ENCODE results near the gene NKD1. TPM values are rescaled to one million over a fixed set of nuclear protein-coding genes. Genes with fewer than 3 reads are reported as not detected.

Gene NKD1
- total RNA-seq, 6 donors from 2014 or later: 9.9 to 59.7 (median 21.4) TPM

DNA sequence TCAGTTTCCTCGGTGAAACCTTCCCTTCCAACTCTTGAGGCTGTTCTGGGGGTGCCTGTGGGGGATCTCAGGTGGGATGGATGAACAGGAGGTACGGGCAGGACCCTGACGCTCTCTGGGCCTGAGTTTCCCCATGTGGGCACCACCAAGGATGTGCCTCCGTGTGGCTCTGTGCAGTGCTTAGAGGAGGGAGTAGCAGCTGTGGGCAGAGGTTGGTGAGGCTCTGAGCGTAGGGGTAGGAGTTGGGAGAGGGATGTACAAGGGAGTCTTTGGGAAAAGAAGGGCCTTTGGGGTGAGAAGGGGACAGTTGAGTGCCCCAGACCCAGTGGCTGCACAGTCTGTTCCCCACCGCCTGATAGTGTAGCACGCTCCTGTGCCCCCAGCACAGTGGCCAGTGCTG, 73.8 kb downstream of the NKD1 start:
- 90 to 94% methylated on average over 7 of the region's 7 CpGs for WGBS, 2 donors
- no peak for DNase-seq
- H3K9me3 ChIP-seq: no peaks in the 10 kb centered on the region
- no peaks in the 10 kb centered on the region for H3K27me3 ChIP-seq
- no peak overlapping the region for H3K4me3 ChIP-seq
- no peak for ATAC-seq (ENCODE audit: low FRiP score in 2 of 2)
- TF ChIP-seq POLR2A (IDR thresholded peaks at IDR 0.05): no peak
- TF ChIP-seq, protein P1, sequence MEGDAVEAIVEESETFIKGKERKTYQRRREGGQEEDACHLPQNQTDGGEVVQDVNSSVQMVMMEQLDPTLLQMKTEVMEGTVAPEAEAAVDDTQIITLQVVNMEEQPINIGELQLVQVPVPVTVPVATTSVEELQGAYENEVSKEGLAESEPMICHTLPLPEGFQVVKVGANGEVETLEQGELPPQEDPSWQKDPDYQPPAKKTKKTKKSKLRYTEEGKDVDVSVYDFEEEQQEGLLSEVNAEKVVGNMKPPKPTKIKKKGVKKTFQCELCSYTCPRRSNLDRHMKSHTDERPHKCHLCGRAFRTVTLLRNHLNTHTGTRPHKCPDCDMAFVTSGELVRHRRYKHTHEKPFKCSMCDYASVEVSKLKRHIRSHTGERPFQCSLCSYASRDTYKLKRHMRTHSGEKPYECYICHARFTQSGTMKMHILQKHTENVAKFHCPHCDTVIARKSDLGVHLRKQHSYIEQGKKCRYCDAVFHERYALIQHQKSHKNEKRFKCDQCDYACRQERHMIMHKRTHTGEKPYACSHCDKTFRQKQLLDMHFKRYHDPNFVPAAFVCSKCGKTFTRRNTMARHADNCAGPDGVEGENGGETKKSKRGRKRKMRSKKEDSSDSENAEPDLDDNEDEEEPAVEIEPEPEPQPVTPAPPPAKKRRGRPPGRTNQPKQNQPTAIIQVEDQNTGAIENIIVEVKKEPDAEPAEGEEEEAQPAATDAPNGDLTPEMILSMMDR (IDR thresholded peaks at IDR 0.05): no peak
- TF ChIP-seq EP300 (IDR thresholded peaks at IDR 0.05): no peak
- TF ChIP-seq POLR2AphosphoS5 (IDR thresholded peaks at IDR 0.05): no peak
- peak overlapping the region in 1 of 4 donors; percentile 34 for H3K27ac ChIP-seq
- peaks cover 0 to 8% (median 3%) of the 10 kb centered on the region in 4 donors for H3K36me3 ChIP-seq
- peaks cover 5 to 7% (median 6%) of the 10 kb centered on the region in 4 donors for H3K4me1 ChIP-seq

DNA sequence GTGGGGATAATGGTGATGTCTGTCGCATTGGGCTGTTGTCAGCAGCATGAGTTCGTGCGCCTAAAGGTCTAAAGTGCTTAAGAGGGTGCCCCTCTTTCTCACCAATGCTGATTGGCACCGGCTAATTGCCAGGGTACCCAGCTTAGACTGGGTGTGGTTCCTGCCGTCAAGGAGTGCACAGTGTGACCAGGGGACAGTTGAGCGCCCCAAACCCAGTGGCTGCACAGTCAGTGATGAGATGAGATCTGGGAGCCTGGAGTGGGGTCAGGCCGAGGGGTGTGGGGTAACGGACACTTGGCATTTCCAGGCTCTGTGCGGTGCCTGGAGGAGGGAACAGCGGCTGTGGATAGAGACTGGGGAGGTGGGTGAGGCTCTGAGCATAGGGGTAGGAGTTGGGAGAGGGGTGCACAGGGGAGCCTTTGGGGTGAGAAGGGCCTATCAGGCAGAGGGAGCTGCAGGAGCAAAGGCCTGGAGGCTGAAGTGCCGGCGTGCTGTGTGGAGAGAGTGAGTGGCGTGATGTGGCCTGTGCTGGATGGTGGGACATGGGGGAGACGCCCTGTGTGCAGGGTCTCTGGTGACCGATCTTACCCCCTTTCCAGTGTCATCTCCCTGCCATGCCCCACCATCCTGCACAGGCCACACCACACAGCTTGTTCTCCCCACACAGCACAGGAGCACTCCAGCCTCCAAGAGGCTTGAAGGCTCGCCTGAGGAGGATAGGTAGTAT, 74.6 kb downstream of the NKD1 start:
- ATAC-seq (ENCODE audit: low FRiP score in 2 of 2) (no peak), DNase-seq (no peak)
- Histone ChIP-seq H3K27ac (peak overlapping the region in 1 of 4 donors; percentile 34), H3K36me3 (peaks cover 0 to 8% (median 3%) of the 10 kb centered on the region in 4 donors), H3K27me3 (no peaks in the 10 kb centered on the region), H3K4me1 (peaks cover 9 to 14% (median 10%) of the 10 kb centered on the region in 4 donors), H3K9me3 (no peaks in the 10 kb centered on the region), H3K4me3 (no peak overlapping the region)
- TF ChIP-seq POLR2A (IDR thresholded peaks at IDR 0.05) (no peak), POLR2AphosphoS5 (IDR thresholded peaks at IDR 0.05) (no peak), EP300 (IDR thresholded peaks at IDR 0.05) (no peak)
- TF ChIP-seq, protein P1 (IDR thresholded peaks at IDR 0.05): no peak
- 94% methylated on average over 16 of the region's 16 CpGs for WGBS, 2 donors

DNA sequence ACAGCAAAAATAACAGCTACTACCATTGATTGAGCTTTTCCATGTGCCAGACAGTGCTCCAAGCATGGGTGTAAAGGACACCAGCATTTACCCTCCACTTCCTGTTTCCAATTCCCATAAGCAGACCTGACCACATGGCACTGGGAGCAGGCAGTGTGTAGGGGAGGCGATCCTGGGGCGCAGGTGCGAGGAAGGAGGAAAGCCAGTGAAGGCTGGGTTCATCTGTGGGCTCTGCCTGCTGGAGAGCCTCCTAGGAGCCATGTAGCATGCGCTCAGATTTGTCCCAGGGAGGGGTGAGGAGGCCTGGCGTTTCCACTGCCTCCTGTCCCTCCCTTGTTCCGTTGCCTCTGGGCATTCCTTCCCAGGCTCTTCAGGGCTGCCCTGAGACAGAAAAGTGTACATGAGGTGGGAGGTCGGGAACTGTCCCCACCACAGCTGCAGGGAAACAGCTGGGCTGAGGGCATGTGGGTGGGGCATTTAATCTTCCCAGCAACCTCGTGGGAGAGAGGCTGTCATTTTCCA, 76.3 kb downstream of the NKD1 start:
- TF ChIP-seq EP300 (IDR thresholded peaks at IDR 0.05) (no peak), POLR2AphosphoS5 (IDR thresholded peaks at IDR 0.05) (no peak), POLR2A (IDR thresholded peaks at IDR 0.05) (no peak)
- TF ChIP-seq, protein P1 (IDR thresholded peaks at IDR 0.05): no peak
- 72 to 81% methylated on average over 5 to 8 of the region's 8 CpGs for WGBS, 2 donors
- Histone ChIP-seq H3K9me3 (no peaks in the 10 kb centered on the region), H3K4me3 (no peak overlapping the region), H3K27me3 (no peaks in the 10 kb centered on the region), H3K27ac (no peak overlapping the region), H3K4me1 (peaks cover 9 to 14% (median 10%) of the 10 kb centered on the region in 4 donors), H3K36me3 (peaks cover 0 to 8% (median 3%) of the 10 kb centered on the region in 4 donors)
- DNase-seq (no peak), ATAC-seq (ENCODE audit: low FRiP score in 2 of 2) (no peak)

DNA sequence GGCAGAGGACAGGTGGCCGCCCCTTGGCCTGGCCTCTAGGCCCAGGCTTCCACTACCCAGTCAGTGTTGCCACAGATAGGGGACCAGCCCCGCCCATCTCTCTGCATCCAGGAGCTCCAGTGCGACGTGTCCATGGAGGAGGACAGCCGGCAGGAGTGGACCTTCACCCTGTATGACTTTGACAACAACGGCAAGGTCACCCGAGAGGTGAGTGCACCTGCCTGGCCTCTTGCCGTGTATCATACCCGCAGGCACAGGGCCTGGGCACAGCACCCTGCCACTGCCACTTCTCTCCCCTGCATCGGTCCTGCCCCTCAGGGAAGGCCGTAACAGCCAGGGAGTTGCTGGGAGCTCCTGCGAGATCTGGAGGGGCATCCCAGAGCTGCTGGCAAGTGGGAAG, 77.2 kb downstream of the NKD1 start:
- Histone ChIP-seq H3K4me3 (no peak overlapping the region), H3K4me1 (peaks cover 9 to 14% (median 10%) of the 10 kb centered on the region in 4 donors), H3K27me3 (no peaks in the 10 kb centered on the region), H3K9me3 (no peaks in the 10 kb centered on the region), H3K27ac (no peak overlapping the region), H3K36me3 (peaks cover 0 to 14% (median 3%) of the 10 kb centered on the region in 4 donors)
- DNase-seq (peak in 1 of 2 donors; percentile 46), ATAC-seq (ENCODE audit: low FRiP score in 2 of 2) (no peak)
- no peak for TF ChIP-seq EP300 (IDR thresholded peaks at IDR 0.05)
- TF ChIP-seq, protein P1 (IDR thresholded peaks at IDR 0.05): no peak
- TF ChIP-seq POLR2AphosphoS5 (IDR thresholded peaks at IDR 0.05): no peak
- TF ChIP-seq POLR2A (IDR thresholded peaks at IDR 0.05): no peak
- 88 to 100% methylated on average over 7 to 12 of the region's 12 CpGs for WGBS, 2 donors
